Measurements from ENCODE around the gene PATL2. TPM values are rescaled to one million over a fixed set of nuclear protein-coding genes. Genes with fewer than 3 reads are reported as not detected.
"Not testable (repeated sequence)": the region's sequence is repeated elsewhere in the genome, so short reads cannot be mapped to it uniquely, and the experiment has no call there.

The PATL2 gene
- total RNA-seq, 2 experiments from 2014 or later = 4.8 to 8.8 TPM

GRCh38 chr15:44720460-44721176 lies 9.5 kb upstream of the PATL2 start:
- H3K4me3 ChIP-seq (ENCODE audit: low read depth, low read length, poor library complexity, severe bottlenecking) = no peak overlapping the region
- no peak for DNase-seq (ENCODE audit: low spot score)
- no peak overlapping the region for H2AFZ ChIP-seq (ENCODE audit: low read length)
- no peaks in the 10 kb centered on the region; the same call in 1 of the 2 replicates for H3K9me3 ChIP-seq (ENCODE audit: low read length)
- peaks cover 46% of the 10 kb centered on the region for H3K36me3 ChIP-seq (ENCODE audit: insufficient read depth, low read length)
- peaks cover 8% of the 10 kb centered on the region; the same call in 1 of the 2 replicates for H4K20me1 ChIP-seq (ENCODE audit: insufficient read depth, low read length)
- H3K27ac ChIP-seq (ENCODE audit: low read depth, low read length, poor library complexity, severe bottlenecking) = peak overlapping the region; percentile 85
- ChIA-PET CTCF (ENCODE audit: unreplicated experiment) (interaction anchor here (0.6 kb wide), 1 partner anchor 17 kb away, joined by 3 read pairs; no protein-coding TSS in a partner anchor), POLR2A (interaction anchor here (0.6 to 2.4 kb wide), 4 partner anchors 10 to 219 kb away, joined by 4 to 12 read pairs (median 4); partner anchors contain the start of genes B2M and PATL2)
- peaks cover 86% of the 10 kb centered on the region for H3K4me1 ChIP-seq (ENCODE audit: insufficient read depth, low read length, poor library complexity, severe bottlenecking)
- no peak overlapping the region for H3K4me2 ChIP-seq (ENCODE audit: low read length)
- no peak for TF ChIP-seq EZH2phosphoT487 (IDR thresholded peaks at IDR 0.05; ENCODE audit: borderline replicate concordance, low read depth, low read length)
- TF ChIP-seq CTCF (conservative IDR thresholded peaks at IDR 0.05; ENCODE audit: low read length) = no peak
- intact Hi-C loops (cut with micrococcal nuclease; ENCODE audit: unreplicated experiment) = no loop called here
- no TSS peak for BruUV-seq (replicated peaks)
- no peaks in the 10 kb centered on the region for H3K9me2 ChIP-seq (ENCODE audit: insufficient read depth, low read length)
- peaks cover 11% of the 10 kb centered on the region; the same call in 1 of the 2 replicates for H3K79me2 ChIP-seq (ENCODE audit: insufficient read depth, low read depth, low read length)

- H3K4me2 ChIP-seq (ENCODE audit: low read length); H3K9me3 ChIP-seq (ENCODE audit: low read length); intact Hi-C loops (cut with micrococcal nuclease; ENCODE audit: unreplicated experiment); CTCF ChIA-PET (ENCODE audit: unreplicated experiment); H3K9me2 ChIP-seq (ENCODE audit: insufficient read depth, low read length); DNase-seq (ENCODE audit: low spot score); H3K4me3 ChIP-seq (ENCODE audit: low read depth, low read length, poor library complexity, severe bottlenecking); H2AFZ ChIP-seq (ENCODE audit: low read length); BruUV-seq (replicated peaks): not testable (repeated sequence)
- Histone ChIP-seq H3K27ac (ENCODE audit: low read depth, low read length, poor library complexity, severe bottlenecking) (peak overlapping the region; percentile 85), H3K4me1 (ENCODE audit: insufficient read depth, low read length, poor library complexity, severe bottlenecking) (peaks cover 86% of the 10 kb centered on the region), H3K79me2 (ENCODE audit: insufficient read depth, low read depth, low read length) (peaks cover 17% of the 10 kb centered on the region), H4K20me1 (ENCODE audit: insufficient read depth, low read length) (peaks cover 13% of the 10 kb centered on the region), H3K36me3 (ENCODE audit: insufficient read depth, low read length) (peaks cover 52% of the 10 kb centered on the region)
- POLR2A ChIA-PET = interaction anchor here (0.9 kb wide), 1 partner anchor 18 kb away, joined by 4 read pairs; no protein-coding TSS in a partner anchor
These were observed 8.9 kb upstream of the PATL2 start for GRCh38 chr15:44720000-44720435.

GRCh38 chr15:44719293-44719999 lies 8.3 kb upstream of the PATL2 start:
- Histone ChIP-seq H3K9me3 (ENCODE audit: low read length) (no peaks in the 10 kb centered on the region; the same call in 1 of the 2 replicates), H3K4me1 (ENCODE audit: insufficient read depth, low read length, poor library complexity, severe bottlenecking) (peaks cover 86% of the 10 kb centered on the region), H3K36me3 (ENCODE audit: insufficient read depth, low read length) (peaks cover 58% of the 10 kb centered on the region), H3K79me2 (ENCODE audit: insufficient read depth, low read depth, low read length) (peaks cover 22% of the 10 kb centered on the region), H3K4me2 (ENCODE audit: low read length) (peak overlapping the region; percentile 37), H3K27ac (ENCODE audit: low read depth, low read length, poor library complexity, severe bottlenecking) (peak overlapping the region; percentile 85), H3K4me3 (ENCODE audit: low read depth, low read length, poor library complexity, severe bottlenecking) (no peak overlapping the region), H4K20me1 (ENCODE audit: insufficient read depth, low read length) (peaks cover 16% of the 10 kb centered on the region), H2AFZ (ENCODE audit: low read length) (no peak overlapping the region), H3K9me2 (ENCODE audit: insufficient read depth, low read length) (no peaks in the 10 kb centered on the region)
- peak; percentile 65 for DNase-seq (ENCODE audit: low spot score)
- no TSS peak for BruUV-seq (replicated peaks)
- intact Hi-C loops (cut with micrococcal nuclease; ENCODE audit: unreplicated experiment) = no loop called here
- POLR2A ChIA-PET = interaction anchor here (0.7 to 0.9 kb wide), 2 partner anchors 17 to 19 kb away, joined by 3 to 4 read pairs; partner anchors contain the start of gene TRIM69
- CTCF ChIA-PET (ENCODE audit: unreplicated experiment) = no interaction called here
- TF ChIP-seq CTCF (conservative IDR thresholded peaks at IDR 0.05; ENCODE audit: low read length) (no peak), EZH2phosphoT487 (IDR thresholded peaks at IDR 0.05; ENCODE audit: borderline replicate concordance, low read depth, low read length) (no peak)

Measured in OCI-LY7 (cell line).